ENCODE results near the gene PSMC5. TPM values are rescaled to one million over a fixed set of nuclear protein-coding genes. Genes with fewer than 3 reads are reported as not detected.

The PSMC5 gene
- total and polyA plus RNA-seq, 4 donors = 51.0 to 87.4 (median 72.2) TPM

GRCh38 chr17:63817736-63818385, 9.4 kb upstream of the PSMC5 start:
- TF ChIP-seq FOXA2 (IDR thresholded peaks at IDR 0.05) (no peak), EGR1 (IDR thresholded peaks at IDR 0.05; ENCODE audit: low read depth in 2 of 2) (no peak), HNF4A (conservative IDR thresholded peaks at IDR 0.05) (no peak), RAD21 (IDR thresholded peaks at IDR 0.05) (no peak), JUND (IDR thresholded peaks at IDR 0.05) (no peak), FOXA1 (IDR thresholded peaks at IDR 0.05) (no peak), TAF1 (conservative IDR thresholded peaks at IDR 0.05) (no peak), GABPA (IDR thresholded peaks at IDR 0.05 in 1 of 2, conservative IDR thresholded peaks at IDR 0.05 in 1 of 2) (no peak), HNF4G (IDR thresholded peaks at IDR 0.05) (no peak)
- Histone ChIP-seq H3K27me3 (ENCODE audit: control insufficient read depth in 4 of 4, insufficient read depth in 4 of 4, low read length in 3 of 4) (no peaks in the 10 kb centered on the region), H3K36me3 (ENCODE audit: control insufficient read depth in 4 of 4, insufficient read depth in 3 of 4, low read depth in 1 of 4, low read length in 3 of 4) (peaks cover 23 to 94% (median 79%) of the 10 kb centered on the region in 4 donors), H3K27ac (ENCODE audit: low read depth in 1 of 2, low read length in 2 of 2) (no peak overlapping the region), H3K9ac (ENCODE audit: low read depth in 1 of 2, low read length in 2 of 2) (no peak overlapping the region), H3K4me1 (ENCODE audit: control insufficient read depth in 4 of 4, insufficient read depth in 4 of 4, low read length in 3 of 4) (peaks cover 0 to 15% (median 13%) of the 10 kb centered on the region in 4 donors), H3K4me3 (ENCODE audit: low read depth in 1 of 3, low read length in 3 of 3) (no peak overlapping the region), H3K9me3 (ENCODE audit: control insufficient read depth in 4 of 4, low read length in 3 of 4) (no peaks in the 10 kb centered on the region)
- WGBS = 97% methylated on average over 27 of the region's 27 CpGs
- DNase-seq (ENCODE audit: low spot score) = no peak

- Histone ChIP-seq H3K27ac (ENCODE audit: low read depth in 1 of 2, low read length in 2 of 2) (no peak overlapping the region), H3K9me3 (ENCODE audit: control insufficient read depth in 4 of 4, low read length in 3 of 4) (no peaks in the 10 kb centered on the region), H3K36me3 (ENCODE audit: control insufficient read depth in 4 of 4, insufficient read depth in 3 of 4, low read depth in 1 of 4, low read length in 3 of 4) (peaks cover 14 to 93% (median 76%) of the 10 kb centered on the region in 4 donors), H3K27me3 (ENCODE audit: control insufficient read depth in 4 of 4, insufficient read depth in 4 of 4, low read length in 3 of 4) (no peaks in the 10 kb centered on the region), H3K4me3 (ENCODE audit: low read depth in 1 of 3, low read length in 3 of 3) (no peak overlapping the region), H3K4me1 (ENCODE audit: control insufficient read depth in 4 of 4, insufficient read depth in 4 of 4, low read length in 3 of 4) (peaks cover 0 to 15% (median 13%) of the 10 kb centered on the region in 4 donors), H3K9ac (ENCODE audit: low read depth in 1 of 2, low read length in 2 of 2) (no peak overlapping the region)
- DNase-seq (ENCODE audit: low spot score) = no peak
- TF ChIP-seq TAF1 (conservative IDR thresholded peaks at IDR 0.05) (no peak), YY1 (IDR thresholded peaks at IDR 0.05) (no peak), FOXA2 (IDR thresholded peaks at IDR 0.05) (no peak), GABPA (IDR thresholded peaks at IDR 0.05 in 1 of 2, conservative IDR thresholded peaks at IDR 0.05 in 1 of 2) (no peak), ATF3 (IDR thresholded peaks at IDR 0.05) (no peak), EGR1 (IDR thresholded peaks at IDR 0.05; ENCODE audit: low read depth in 2 of 2) (no peak), REST (IDR thresholded peaks at IDR 0.05) (no peak), SP1 (IDR thresholded peaks at IDR 0.05) (no peak), MAX (IDR thresholded peaks at IDR 0.05) (no peak), RAD21 (IDR thresholded peaks at IDR 0.05) (no peak), RXRA (IDR thresholded peaks at IDR 0.05) (no peak), FOXA1 (IDR thresholded peaks at IDR 0.05) (no peak), JUND (IDR thresholded peaks at IDR 0.05) (no peak), ZBTB33 (IDR thresholded peaks at IDR 0.05) (no peak), NR2F2 (IDR thresholded peaks at IDR 0.05) (no peak)
- WGBS = 42% methylated on average over 6 of the region's 6 CpGs
These were observed 8.1 kb upstream of the PSMC5 start for GRCh38 chr17:63819131-63819530.
